DMS 273 (cell line): ENCODE data around the gene PIK3R1.

Source experiments
- DNase-seq: peaks from one replicate; lab custom pipeline; 2025; ENCODE audit not compliant: unreplicated experiment; lab: John Stamatoyannopoulos, UW

PIK3R1 gene

GRCh38 chr5:68268852-68269130 is 53.2 kb downstream of the PIK3R1 start:
- no peak for DNase-seq

GRCh38 chr5:68269820-68270219 is 54.3 kb downstream of the PIK3R1 start:
- DNase-seq = no peak

GRCh38 chr5:68270399-68270975 is 54.9 kb downstream of the PIK3R1 start:
- no peak for DNase-seq

- DNase-seq = no peak
Observed at GRCh38 chr5:68271124-68271523, 55.6 kb downstream of the PIK3R1 start.

DNA sequence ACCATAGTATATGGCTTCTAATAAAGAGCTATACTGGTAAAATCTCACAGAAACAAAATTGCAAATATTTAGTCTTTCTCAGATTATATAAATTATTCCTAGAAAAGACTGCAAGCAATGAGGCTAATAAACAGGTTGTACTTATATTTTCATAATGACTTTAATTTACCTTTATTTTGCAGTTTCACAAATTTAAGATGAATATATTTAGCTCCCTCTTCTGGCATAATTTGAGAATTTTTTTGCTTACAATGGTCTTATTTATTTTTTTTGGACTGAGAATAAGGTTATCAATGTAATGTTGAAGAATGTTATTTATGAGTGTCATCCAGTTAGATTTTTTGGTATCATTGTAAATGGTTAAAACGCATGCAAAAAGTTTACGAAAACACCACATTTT is 56.7 kb downstream of the PIK3R1 start:
- DNase-seq = peak; percentile 36

- no peak for DNase-seq
Observed at GRCh38 chr5:68273717-68274409, 58.3 kb downstream of the PIK3R1 start.

DNA sequence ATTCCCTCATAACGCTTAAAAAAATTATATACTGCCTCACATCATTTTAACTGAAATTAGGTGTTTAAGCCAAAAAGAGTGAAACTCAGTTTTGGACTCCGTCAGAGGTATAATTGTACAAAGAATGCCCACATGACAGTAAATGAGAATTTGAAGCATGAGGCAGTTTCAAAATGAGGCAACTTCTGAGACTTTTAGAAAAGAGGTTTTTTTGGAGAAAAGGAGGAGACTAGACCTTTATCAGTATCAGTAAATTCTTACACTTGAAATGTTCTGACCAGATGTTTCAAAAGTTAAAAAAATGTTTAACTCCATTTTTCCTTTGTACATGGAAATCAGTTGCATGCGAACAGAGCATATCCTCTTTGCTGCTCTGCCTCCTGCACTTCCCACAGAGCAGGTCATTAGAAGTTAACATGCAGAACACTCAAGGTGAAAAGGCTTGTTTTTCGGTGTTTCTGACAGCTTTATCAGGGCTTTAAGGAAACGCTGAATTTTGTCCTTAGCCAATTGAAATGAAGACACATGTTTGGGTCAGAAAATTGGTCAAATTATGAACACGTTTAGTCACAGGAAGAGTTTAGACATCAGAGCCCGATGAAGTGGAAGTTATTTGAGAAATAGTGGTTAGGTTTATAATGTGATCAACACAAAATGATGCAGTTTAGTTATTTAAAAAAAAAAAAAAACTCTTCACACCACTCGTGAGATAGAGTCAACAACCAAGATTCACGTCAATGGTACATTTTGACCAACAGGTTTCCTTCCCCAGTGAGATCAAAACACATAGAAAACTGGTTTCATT is 59.5 kb downstream of the PIK3R1 start:
- no peak for DNase-seq

DNA sequence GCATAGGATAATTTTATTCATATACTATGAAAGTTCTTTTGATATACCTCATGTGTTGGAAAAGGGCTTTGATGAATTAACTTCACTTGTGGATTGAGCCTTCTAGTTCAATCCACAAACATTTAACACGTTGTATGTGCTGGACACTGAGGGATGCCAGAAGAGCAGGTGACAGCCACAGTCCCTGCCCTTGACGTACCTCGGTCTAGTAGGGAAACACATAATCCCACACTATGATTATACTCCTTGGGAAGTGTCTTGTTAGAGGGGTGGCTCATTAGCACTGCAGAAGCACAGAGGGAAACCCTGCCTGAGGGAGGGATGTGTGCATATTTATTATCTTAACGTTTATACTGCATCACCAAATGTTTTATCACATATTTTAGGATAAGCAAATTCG is 61.2 kb downstream of the PIK3R1 start:
- no peak for DNase-seq

DNA sequence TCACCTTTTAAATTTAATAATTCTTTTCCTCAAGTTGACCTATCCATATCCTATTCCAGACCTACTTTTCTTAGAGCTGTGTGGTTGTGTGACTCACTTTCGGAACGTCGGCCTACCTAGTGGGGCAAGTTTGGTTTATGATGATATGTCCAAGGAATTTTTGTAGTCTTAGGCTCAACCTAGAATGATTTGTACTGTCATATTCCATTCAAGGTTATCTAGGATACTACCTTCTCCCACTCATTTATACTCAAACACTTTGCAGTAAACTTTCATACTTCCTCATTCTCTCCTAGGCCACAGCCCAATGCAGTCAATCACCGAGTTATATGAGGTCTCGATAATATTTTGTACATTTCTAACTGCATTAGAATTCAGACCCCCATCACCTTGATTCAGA is 61.9 kb downstream of the PIK3R1 start:
- no peak for DNase-seq

- no peak for DNase-seq
Observed at GRCh38 chr5:68279984-68280383, 64.4 kb downstream of the PIK3R1 start.

- no peak for DNase-seq
Observed at GRCh38 chr5:68282001-68282400, 66.4 kb downstream of the PIK3R1 start.

GRCh38 chr5:68283766-68284165 is 68.2 kb downstream of the PIK3R1 start:
- DNase-seq = no peak

DNA sequence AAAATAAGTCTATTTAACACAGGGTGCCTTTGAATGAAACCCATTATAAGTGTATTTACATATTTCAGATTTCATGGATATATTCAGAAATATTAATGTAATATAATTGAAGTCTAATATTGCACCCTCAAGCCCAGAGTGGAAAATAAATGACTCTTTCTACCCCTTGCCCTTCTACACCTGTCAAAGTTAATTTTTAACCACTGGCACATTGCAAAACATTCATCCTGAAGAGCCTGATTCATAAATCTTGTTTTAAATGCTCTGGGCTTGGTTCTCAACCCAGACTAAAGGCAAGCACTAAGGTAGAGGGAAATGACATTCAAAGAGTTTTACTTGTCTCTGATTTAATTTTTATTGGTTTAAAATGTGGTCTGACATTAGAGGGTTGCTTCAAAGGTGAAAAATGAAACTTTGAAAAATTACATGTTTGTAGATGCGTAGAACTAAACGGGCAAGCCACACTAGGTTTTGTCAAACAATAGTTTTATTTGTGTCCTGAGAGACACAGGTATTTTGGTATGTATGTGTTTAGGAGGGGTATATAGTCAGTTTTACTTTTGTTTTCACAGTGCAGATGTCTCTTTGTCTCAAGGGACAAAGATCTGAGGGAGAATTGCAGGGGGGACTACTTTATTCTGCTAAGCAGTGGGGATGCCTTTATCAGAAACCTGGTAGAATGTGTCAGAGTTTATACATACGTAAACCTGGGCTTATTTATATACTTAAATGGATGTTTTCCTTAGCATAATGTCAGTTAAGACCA is 69.7 kb downstream of the PIK3R1 start:
- DNase-seq = no peak

GRCh38 chr5:68285851-68286611 is 70.5 kb downstream of the PIK3R1 start:
- DNase-seq = peak; percentile 77

DNA sequence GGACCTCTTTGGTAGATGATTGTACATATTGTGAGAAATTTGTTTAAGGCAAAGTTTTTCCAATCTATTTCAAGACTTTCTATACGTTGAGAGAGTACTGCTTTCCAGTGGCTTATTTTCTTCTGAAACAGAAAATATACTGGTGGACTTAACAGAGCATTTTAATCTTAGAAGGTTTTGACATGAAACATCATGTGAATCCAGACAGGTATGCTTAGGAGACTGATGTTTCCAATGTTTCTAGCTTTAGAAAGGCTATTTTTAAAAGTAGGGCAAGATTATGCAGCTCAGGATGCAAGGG is 71.0 kb downstream of the PIK3R1 start:
- no peak for DNase-seq

- DNase-seq = peak; percentile 62
Observed at GRCh38 chr5:68287631-68287975, 72.0 kb downstream of the PIK3R1 start.

- peak; percentile 82 for DNase-seq
Observed at GRCh38 chr5:68287976-68288706, 72.6 kb downstream of the PIK3R1 start.

DNA sequence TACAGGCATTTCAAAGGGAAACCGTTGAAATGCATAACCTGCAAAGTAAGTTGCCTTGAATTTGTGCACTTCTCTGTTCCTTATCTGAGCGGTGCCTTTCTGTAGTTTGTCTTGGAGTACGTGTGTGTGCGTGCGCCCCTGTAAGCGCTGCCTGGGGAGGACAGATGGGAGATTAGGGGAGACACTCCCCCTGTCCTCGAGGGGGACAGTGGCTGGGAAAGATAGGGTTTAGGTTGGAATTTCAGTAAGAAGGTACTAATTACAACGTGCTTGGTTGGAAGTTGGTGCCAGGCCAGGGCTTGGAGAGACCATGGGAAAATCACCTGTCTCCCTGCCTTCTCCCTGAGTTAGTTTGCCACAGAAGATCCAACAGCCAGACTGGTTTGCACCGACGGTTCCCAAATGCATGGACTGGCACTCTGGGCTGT is 73.2 kb downstream of the PIK3R1 start:
- DNase-seq = peak; percentile 62

DNA sequence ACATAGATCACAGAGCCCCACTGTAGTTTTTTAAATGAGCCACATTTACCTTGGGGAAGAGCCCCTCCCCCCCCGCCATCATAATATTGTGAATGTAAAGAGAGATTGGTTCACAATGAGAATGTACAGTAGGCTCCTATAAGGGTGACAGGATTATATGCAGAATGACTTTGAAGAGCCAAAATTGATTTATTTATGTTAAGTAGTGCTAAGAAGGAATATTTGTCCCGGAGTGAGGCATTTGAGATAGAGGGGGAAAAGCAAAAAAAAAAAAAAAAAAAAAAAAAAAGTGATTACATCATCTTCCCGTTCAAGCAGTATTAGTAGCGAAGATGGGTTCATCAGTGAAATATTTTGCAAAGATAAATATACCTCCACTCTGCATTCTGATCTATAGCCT is 73.9 kb downstream of the PIK3R1 start:
- DNase-seq = peak; percentile 19

DNA sequence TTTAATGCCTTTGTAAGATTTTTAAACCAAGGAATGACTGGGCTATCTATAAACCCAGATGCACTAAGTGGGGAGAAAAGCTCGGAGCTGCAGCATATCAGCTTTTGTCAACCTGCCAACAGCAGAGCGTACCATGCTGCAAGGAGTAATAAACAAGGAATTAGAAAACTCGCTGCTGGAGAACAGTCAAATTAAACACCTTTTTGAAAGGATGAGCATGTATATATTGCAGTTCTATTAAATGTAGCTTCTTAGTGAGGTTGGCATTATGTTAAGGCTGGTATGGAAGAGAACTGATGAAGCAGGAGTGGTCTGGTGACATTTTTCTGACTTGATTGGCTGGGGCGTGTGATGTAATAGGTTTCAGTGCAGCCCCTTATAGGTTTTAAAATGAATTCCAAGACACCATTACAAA is 74.7 kb downstream of the PIK3R1 start:
- DNase-seq = peak; percentile 68

DNA sequence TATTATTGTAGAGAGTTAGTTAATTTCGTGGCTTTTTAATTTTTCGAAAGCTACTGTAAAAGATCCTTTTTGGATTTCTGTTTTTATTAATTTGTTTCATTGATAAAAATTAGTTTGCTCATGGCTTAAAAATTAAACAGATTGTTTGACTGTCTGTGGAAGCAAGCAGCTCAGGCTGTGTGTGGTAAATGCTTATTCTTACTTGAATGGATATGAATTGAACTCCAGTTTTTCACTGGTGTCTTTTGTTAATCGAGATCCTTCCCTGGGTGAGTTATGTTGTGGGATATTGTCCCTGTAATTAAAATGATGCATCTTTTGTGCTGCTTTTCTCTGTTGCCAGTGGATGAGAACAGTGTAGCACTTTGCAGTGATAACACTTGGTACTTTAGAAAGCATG is 75.3 kb downstream of the PIK3R1 start:
- no peak for DNase-seq
